ENCODE data around the gene CLDN15. TPM values are rescaled to one million over a fixed set of nuclear protein-coding genes. Genes with fewer than 3 reads are reported as not detected.
"Not testable (repeated sequence)": the region's sequence is repeated elsewhere in the genome, so short reads cannot be mapped to it uniquely, and the experiment has no call there.

The CLDN15 gene
- polyA plus RNA-seq, 4 donors: 47.1 to 315 (median 308) TPM

DNA sequence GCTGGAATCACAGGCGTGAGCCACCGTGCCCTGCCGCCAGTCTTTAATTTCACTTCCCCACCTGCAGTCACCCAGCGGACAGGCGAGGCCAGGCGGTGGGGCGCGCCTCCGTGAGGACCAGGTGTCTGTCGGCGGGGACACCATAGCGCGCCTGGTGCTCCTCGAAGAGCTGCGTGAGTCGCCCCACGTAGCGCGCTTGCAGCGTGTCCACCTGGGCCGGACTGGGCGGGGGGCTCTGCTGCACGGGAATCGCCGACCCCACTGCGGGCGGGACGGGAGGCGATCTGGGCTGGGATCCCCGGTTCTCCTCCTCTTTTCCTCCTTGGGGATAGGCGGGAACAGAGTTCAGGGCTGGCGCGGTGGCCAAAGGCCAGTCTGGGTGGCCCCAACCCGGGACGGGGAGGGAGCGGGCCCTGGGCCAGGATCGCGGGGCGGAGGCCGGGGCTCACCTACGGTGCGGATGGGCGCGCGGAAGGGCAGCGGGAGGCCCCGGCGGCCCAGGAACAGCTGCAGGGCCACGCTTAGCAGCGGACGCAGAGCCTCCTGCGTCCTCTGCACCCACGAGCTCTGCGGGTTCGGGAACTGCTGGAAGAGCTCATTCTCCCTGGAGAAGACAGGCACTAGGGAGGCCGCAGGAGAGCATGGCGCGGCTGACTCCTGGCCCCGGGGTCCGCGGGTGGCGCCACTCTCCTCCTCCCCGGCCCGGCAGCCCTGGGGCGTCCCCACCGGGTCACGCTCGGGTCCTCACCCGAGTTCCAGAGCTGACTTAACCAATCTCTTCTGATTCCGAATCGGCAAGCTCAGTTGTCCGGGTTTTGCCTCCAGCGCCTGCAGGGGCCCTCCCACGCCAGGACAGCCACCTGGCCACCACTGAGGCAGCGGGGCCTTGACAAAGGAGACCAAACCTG, 35.7 kb downstream of the CLDN15 start:
- FAIRE-seq: no peak
- Histone ChIP-seq H3K4me1 (ENCODE audit: control insufficient read depth in 3 of 3, insufficient read depth in 2 of 3, low read depth in 1 of 3, low read length in 2 of 3) (peaks cover 0 to 20% (median 0%) of the 10 kb centered on the region in 3 donors), H3K4me3 (ENCODE audit: low read depth in 1 of 3, low read length in 3 of 3) (peak overlapping the region in 2 of 3 donors; percentile 83 to 85), H3K36me3 (ENCODE audit: control insufficient read depth in 3 of 3, insufficient read depth in 2 of 3, low read depth in 1 of 3, low read length in 3 of 3) (peaks cover 0 to 33% (median 0%) of the 10 kb centered on the region in 3 donors), H3K9me3 (ENCODE audit: control insufficient read depth in 2 of 2, insufficient read depth in 1 of 2, low read depth in 1 of 2, low read length in 1 of 2) (no peaks in the 10 kb centered on the region), H3K27me3 (ENCODE audit: control insufficient read depth in 3 of 3, insufficient read depth in 3 of 3, low read length in 3 of 3) (peaks cover 0 to 12% (median 9%) of the 10 kb centered on the region in 3 donors), H3K27ac (ENCODE audit: low read depth in 1 of 3, low read length in 2 of 3) (peak overlapping the region; percentile 75 to 97 (median 94))
- DNase-seq: peak; percentile 89 to 93
- WGBS, 3 donors: 8 to 12% (median 12%) methylated on average over 46 to 75 of the region's 75 CpGs

DNA sequence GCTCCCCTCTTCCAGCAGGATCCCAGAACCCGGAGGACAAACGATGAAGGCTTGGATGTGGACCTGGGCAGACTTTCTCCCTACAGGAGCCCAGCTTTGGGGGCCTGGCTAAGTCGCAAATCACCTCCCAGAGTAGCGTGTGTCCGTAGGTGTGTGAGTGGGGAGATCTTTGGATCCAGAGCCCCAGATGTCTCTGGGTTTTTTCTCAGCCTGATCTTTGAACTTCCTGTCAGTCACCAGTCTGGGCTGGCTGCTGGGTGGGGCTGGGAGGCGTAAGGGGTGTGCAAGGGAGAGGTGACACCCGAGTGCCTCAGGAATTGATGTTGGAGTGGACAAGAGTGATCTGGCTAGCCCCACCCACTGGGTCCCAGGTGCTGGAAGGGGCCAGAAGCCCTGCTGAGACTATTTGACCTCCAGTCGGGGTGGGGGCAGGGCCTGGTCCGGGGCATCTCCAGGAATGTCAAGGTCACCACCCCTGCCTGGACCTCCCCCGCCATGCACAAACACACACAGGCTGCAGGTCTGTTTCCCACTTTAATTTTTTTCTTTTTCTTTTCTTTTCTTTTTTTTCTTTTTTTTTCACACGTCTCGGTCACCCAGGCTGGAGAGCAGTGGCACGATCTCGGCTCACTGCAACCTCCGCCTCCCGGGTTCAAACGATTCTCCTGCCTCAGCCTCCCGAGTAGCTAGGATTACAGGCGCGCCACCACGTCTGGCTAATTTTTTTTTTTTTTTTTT, 36.6 kb downstream of the CLDN15 start, which contains the start of gene MOGAT3:
MOGAT3 (minus strand) TSS at position 175 of the 738 bp plus-strand sequence. CDS start 182 bp downstream, outside the sequence.
- peak within 1 kb of the TSS in 2 of 3 donors; percentile 83 to 85 for H3K4me3 ChIP-seq (ENCODE audit: low read depth in 1 of 3, low read length in 3 of 3)
- peaks cover 0 to 20% (median 0%) of the 10 kb centered on the region in 3 donors for H3K4me1 ChIP-seq (ENCODE audit: control insufficient read depth in 3 of 3, insufficient read depth in 2 of 3, low read depth in 1 of 3, low read length in 2 of 3)
- FAIRE-seq: no peak
- H3K27ac ChIP-seq (ENCODE audit: low read depth in 1 of 3, low read length in 2 of 3): peak within 1 kb of the TSS; percentile 85 to 97 (median 94)
- peaks cover 0 to 32% (median 0%) of the 10 kb centered on the region in 3 donors for H3K36me3 ChIP-seq (ENCODE audit: control insufficient read depth in 3 of 3, insufficient read depth in 2 of 3, low read depth in 1 of 3, low read length in 3 of 3)
- DNase-seq: peak; percentile 95 to 99
- no peaks in the 10 kb centered on the region for H3K9me3 ChIP-seq (ENCODE audit: control insufficient read depth in 2 of 2, insufficient read depth in 1 of 2, low read depth in 1 of 2, low read length in 1 of 2)
- peaks cover 0 to 12% (median 9%) of the 10 kb centered on the region in 3 donors for H3K27me3 ChIP-seq (ENCODE audit: control insufficient read depth in 3 of 3, insufficient read depth in 3 of 3, low read length in 3 of 3)
- 10 to 19% (median 16%) methylated on average over 20 to 21 of the region's 21 CpGs for WGBS, 3 donors

- WGBS, 3 donors: 30 to 65% (median 39%) methylated on average over 2 of the region's 2 CpGs
- Histone ChIP-seq H3K9me3 (ENCODE audit: control insufficient read depth in 2 of 2, insufficient read depth in 1 of 2, low read depth in 1 of 2, low read length in 1 of 2) (no peaks in the 10 kb centered on the region), H3K36me3 (ENCODE audit: control insufficient read depth in 3 of 3, insufficient read depth in 2 of 3, low read depth in 1 of 3, low read length in 3 of 3) (peaks cover 0 to 32% (median 0%) of the 10 kb centered on the region in 3 donors), H3K27ac (ENCODE audit: low read depth in 1 of 3, low read length in 2 of 3) (peak overlapping the region; percentile 85 to 97 (median 92)), H3K4me1 (ENCODE audit: control insufficient read depth in 3 of 3, insufficient read depth in 2 of 3, low read depth in 1 of 3, low read length in 2 of 3) (peaks cover 0 to 20% (median 0%) of the 10 kb centered on the region in 3 donors), H3K4me3 (ENCODE audit: low read depth in 1 of 3, low read length in 3 of 3) (peak overlapping the region in 2 of 3 donors; percentile 83 to 85), H3K27me3 (ENCODE audit: control insufficient read depth in 3 of 3, insufficient read depth in 3 of 3, low read length in 3 of 3) (peaks cover 0 to 12% (median 9%) of the 10 kb centered on the region in 3 donors)
- DNase-seq: peak in 1 of 2 donors; percentile 21
- FAIRE-seq: no peak
Observed at GRCh38 chr7:101200504-101200861, 37.1 kb downstream of the CLDN15 start.

GRCh38 chr7:101199522-101199921, 38.1 kb downstream of the CLDN15 start:
- Histone ChIP-seq H3K27me3 (ENCODE audit: control insufficient read depth in 3 of 3, insufficient read depth in 3 of 3, low read length in 3 of 3) (peaks cover 0 to 12% (median 9%) of the 10 kb centered on the region in 3 donors), H3K4me3 (ENCODE audit: low read depth in 1 of 3, low read length in 3 of 3) (peak overlapping the region in 2 of 3 donors; percentile 83 to 85), H3K27ac (ENCODE audit: low read depth in 1 of 3, low read length in 2 of 3) (peak overlapping the region in 1 of 3 donors; percentile 97), H3K36me3 (ENCODE audit: control insufficient read depth in 3 of 3, insufficient read depth in 2 of 3, low read depth in 1 of 3, low read length in 3 of 3) (peaks cover 0 to 34% (median 0%) of the 10 kb centered on the region in 3 donors), H3K4me1 (ENCODE audit: control insufficient read depth in 3 of 3, insufficient read depth in 2 of 3, low read depth in 1 of 3, low read length in 2 of 3) (peaks cover 0 to 20% (median 0%) of the 10 kb centered on the region in 3 donors)
- not testable (repeated sequence) for DNase-seq; H3K9me3 ChIP-seq (ENCODE audit: control insufficient read depth in 2 of 2, insufficient read depth in 1 of 2, low read depth in 1 of 2, low read length in 1 of 2); FAIRE-seq
- WGBS, 3 donors: 84 to 94% (median 93%) methylated on average over 10 of the region's 10 CpGs

GRCh38 chr7:101198476-101198875, 39.1 kb downstream of the CLDN15 start:
- Histone ChIP-seq H3K27me3 (ENCODE audit: control insufficient read depth in 3 of 3, insufficient read depth in 3 of 3, low read length in 3 of 3) (peaks cover 0 to 12% (median 9%) of the 10 kb centered on the region in 3 donors), H3K36me3 (ENCODE audit: control insufficient read depth in 3 of 3, insufficient read depth in 2 of 3, low read depth in 1 of 3, low read length in 3 of 3) (peaks cover 0 to 34% (median 0%) of the 10 kb centered on the region in 3 donors), H3K4me1 (ENCODE audit: control insufficient read depth in 3 of 3, insufficient read depth in 2 of 3, low read depth in 1 of 3, low read length in 2 of 3) (peaks cover 0 to 20% (median 0%) of the 10 kb centered on the region in 3 donors), H3K4me3 (ENCODE audit: low read depth in 1 of 3, low read length in 3 of 3) (no peak overlapping the region), H3K27ac (ENCODE audit: low read depth in 1 of 3, low read length in 2 of 3) (no peak overlapping the region), H3K9me3 (ENCODE audit: control insufficient read depth in 2 of 2, insufficient read depth in 1 of 2, low read depth in 1 of 2, low read length in 1 of 2) (no peaks in the 10 kb centered on the region)
- DNase-seq (no peak), FAIRE-seq (no peak)
- 75 to 88% (median 82%) methylated on average over 14 of the region's 14 CpGs for WGBS, 3 donors

GRCh38 chr7:101197991-101198390, 39.6 kb downstream of the CLDN15 start:
- DNase-seq (no peak), FAIRE-seq (no peak)
- Histone ChIP-seq H3K27ac (ENCODE audit: low read depth in 1 of 3, low read length in 2 of 3) (no peak overlapping the region), H3K27me3 (ENCODE audit: control insufficient read depth in 3 of 3, insufficient read depth in 3 of 3, low read length in 3 of 3) (peaks cover 0 to 12% (median 9%) of the 10 kb centered on the region in 3 donors), H3K36me3 (ENCODE audit: control insufficient read depth in 3 of 3, insufficient read depth in 2 of 3, low read depth in 1 of 3, low read length in 3 of 3) (peaks cover 0 to 32% (median 0%) of the 10 kb centered on the region in 3 donors), H3K9me3 (ENCODE audit: control insufficient read depth in 2 of 2, insufficient read depth in 1 of 2, low read depth in 1 of 2, low read length in 1 of 2) (no peaks in the 10 kb centered on the region), H3K4me3 (ENCODE audit: low read depth in 1 of 3, low read length in 3 of 3) (no peak overlapping the region), H3K4me1 (ENCODE audit: control insufficient read depth in 3 of 3, insufficient read depth in 2 of 3, low read depth in 1 of 3, low read length in 2 of 3) (peaks cover 0 to 20% (median 0%) of the 10 kb centered on the region in 3 donors)
- 75 to 88% (median 86%) methylated on average over 21 of the region's 21 CpGs for WGBS, 3 donors

DNA sequence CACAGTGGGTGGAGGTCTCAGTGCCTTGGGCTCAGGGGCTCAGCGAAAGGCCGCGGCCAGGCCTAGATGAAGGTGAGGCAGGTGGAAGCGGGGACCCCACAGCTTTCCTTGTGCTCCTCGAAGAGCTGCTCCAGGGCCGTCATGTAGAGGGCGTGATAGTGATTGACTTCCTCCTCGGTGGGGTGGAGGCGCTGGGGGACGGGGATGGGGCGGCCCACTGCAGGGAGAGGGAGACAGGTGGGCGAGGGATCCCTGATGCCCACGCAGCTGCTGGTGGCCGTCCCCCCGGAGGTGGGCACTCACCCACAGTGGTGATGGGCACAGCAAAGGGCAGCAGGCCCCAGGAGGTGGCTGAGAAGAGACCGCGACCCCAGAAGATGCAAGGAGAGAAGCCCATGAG, 41.7 kb downstream of the CLDN15 start:
- WGBS, 3 donors: 86 to 92% (median 87%) methylated on average over 14 to 17 of the region's 17 CpGs
- peaks cover 0 to 5% (median 4%) of the 10 kb centered on the region in 3 donors for H3K27me3 ChIP-seq (ENCODE audit: control insufficient read depth in 3 of 3, insufficient read depth in 3 of 3, low read length in 3 of 3)
- H3K9me3 ChIP-seq (ENCODE audit: control insufficient read depth in 2 of 2, insufficient read depth in 1 of 2, low read depth in 1 of 2, low read length in 1 of 2): no peaks in the 10 kb centered on the region
- no peak overlapping the region for H3K27ac ChIP-seq (ENCODE audit: low read depth in 1 of 3, low read length in 2 of 3)
- H3K4me1 ChIP-seq (ENCODE audit: control insufficient read depth in 3 of 3, insufficient read depth in 2 of 3, low read depth in 1 of 3, low read length in 2 of 3): peaks cover 0 to 16% (median 0%) of the 10 kb centered on the region in 3 donors
- DNase-seq (no peak), FAIRE-seq (no peak)
- H3K36me3 ChIP-seq (ENCODE audit: control insufficient read depth in 3 of 3, insufficient read depth in 2 of 3, low read depth in 1 of 3, low read length in 3 of 3): peaks cover 0 to 34% (median 0%) of the 10 kb centered on the region in 3 donors
- no peak overlapping the region for H3K4me3 ChIP-seq (ENCODE audit: low read depth in 1 of 3, low read length in 3 of 3)

DNA sequence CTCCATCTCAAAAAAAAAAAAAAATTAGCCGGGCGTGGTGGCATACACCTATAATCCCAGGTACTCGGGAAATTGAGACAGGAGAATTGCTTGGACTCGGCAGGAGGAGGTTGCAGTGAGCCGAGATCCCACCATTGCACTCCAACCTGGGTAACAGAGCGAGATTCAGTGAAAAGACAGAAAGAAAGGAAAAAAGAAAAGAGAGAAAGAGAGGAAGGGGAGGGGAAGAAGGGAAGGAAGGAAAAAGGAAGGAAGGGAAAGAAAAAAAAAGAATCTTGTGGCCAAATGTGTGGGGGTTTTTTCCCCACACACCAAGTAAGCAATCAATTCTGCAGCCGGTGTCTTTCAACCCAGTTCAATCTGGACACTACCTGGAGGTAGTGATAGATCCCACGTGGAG, 48.5 kb downstream of the CLDN15 start:
- 67 to 78% (median 75%) methylated on average over 8 of the region's 8 CpGs for WGBS, 3 donors
- H3K9me3 ChIP-seq (ENCODE audit: control insufficient read depth in 2 of 2, insufficient read depth in 1 of 2, low read depth in 1 of 2, low read length in 1 of 2): no peaks in the 10 kb centered on the region
- H3K4me3 ChIP-seq (ENCODE audit: low read depth in 1 of 3, low read length in 3 of 3): no peak overlapping the region
- H3K27me3 ChIP-seq (ENCODE audit: control insufficient read depth in 3 of 3, insufficient read depth in 3 of 3, low read length in 3 of 3): peaks cover 0 to 6% (median 0%) of the 10 kb centered on the region in 3 donors
- FAIRE-seq: no peak
- DNase-seq: no peak
- H3K27ac ChIP-seq (ENCODE audit: low read depth in 1 of 3, low read length in 2 of 3): no peak overlapping the region
- H3K36me3 ChIP-seq (ENCODE audit: control insufficient read depth in 3 of 3, insufficient read depth in 2 of 3, low read depth in 1 of 3, low read length in 3 of 3): peaks cover 0 to 5% (median 0%) of the 10 kb centered on the region in 3 donors
- H3K4me1 ChIP-seq (ENCODE audit: control insufficient read depth in 3 of 3, insufficient read depth in 2 of 3, low read depth in 1 of 3, low read length in 2 of 3): peaks cover 0 to 11% (median 0%) of the 10 kb centered on the region in 3 donors
